Measurements from ENCODE around the gene CHI3L2.

GRCh38 chr1:111251570-111251969, 24.1 kb downstream of the CHI3L2 start:
- TF ChIP-seq CTCF (conservative IDR thresholded peaks at IDR 0.05; ENCODE audit: low read depth, low read length) (no peak), POLR2A (IDR thresholded peaks at IDR 0.05; ENCODE audit: low read depth, low read length) (no peak), CHD1 (IDR thresholded peaks at IDR 0.05; ENCODE audit: low read depth, low read length) (no peak), BHLHE40 (IDR thresholded peaks at IDR 0.05; ENCODE audit: low read depth, low read length) (no peak), MXI1 (IDR thresholded peaks at IDR 0.05; ENCODE audit: borderline replicate concordance, low read depth, low read length) (no peak), ELK1 (IDR thresholded peaks at IDR 0.05; ENCODE audit: borderline replicate concordance, low read depth, low read length) (no peak), RAD21 (IDR thresholded peaks at IDR 0.05; ENCODE audit: low read length) (no peak), CEBPB (IDR thresholded peaks at IDR 0.05; ENCODE audit: low read depth, low read length) (no peak), RCOR1 (IDR thresholded peaks at IDR 0.05; ENCODE audit: insufficient replicate concordance, low read length) (no peak), USF2 (IDR thresholded peaks at IDR 0.05; ENCODE audit: low read depth, low read length) (no peak), SMC3 (IDR thresholded peaks at IDR 0.05; ENCODE audit: low read depth, low read length) (no peak), RFX5 (IDR thresholded peaks at IDR 0.05; ENCODE audit: low read depth, low read length) (no peak), MAZ (IDR thresholded peaks at IDR 0.05; ENCODE audit: borderline replicate concordance, low read depth, low read length) (no peak), NFE2L2 (IDR thresholded peaks at IDR 0.05; ENCODE audit: low read depth, low read length) (no peak)
